ENCODE data around the gene CELF1.
A peak's percentile ranks its signal among the peaks of the same experiment; 100 is the strongest.

Gene CELF1

GRCh38 chr11:47552566-47553405 lies at the start of gene CELF1:
Gene CELF1 (minus strand): TSS chr11:47553132. CDS start chr11:47499523, 53,609 bp downstream.
- peak; percentile 41 to 92 (median 84) for DNase-seq

- no peak for DNase-seq
Observed at GRCh38 chr11:47599902-47600301, 47.0 kb upstream of the CELF1 start.

- DNase-seq = no peak
Observed at GRCh38 chr11:47595967-47596366, 43.0 kb upstream of the CELF1 start.

- peak in 10 of 56 donors; percentile 9 to 52 (median 36) for DNase-seq
Observed at GRCh38 chr11:47595029-47595428, 42.1 kb upstream of the CELF1 start.

- no peak for DNase-seq
Observed at GRCh38 chr11:47593934-47594855, 41.3 kb upstream of the CELF1 start, which contains the start of gene C1QTNF4. Gene C1QTNF4 (minus strand): TSS chr11:47594411. CDS start chr11:47590810, 3,601 bp downstream.

- no peak for DNase-seq
Observed at GRCh38 chr11:47593492-47593933, 40.6 kb upstream of the CELF1 start.

- no peak for DNase-seq
Observed at GRCh38 chr11:47592970-47593369, 40.0 kb upstream of the CELF1 start.

- no peak for DNase-seq
Observed at GRCh38 chr11:47592251-47592650, 39.3 kb upstream of the CELF1 start.

- DNase-seq = no peak
Observed at GRCh38 chr11:47591764-47592163, 38.8 kb upstream of the CELF1 start.

GRCh38 chr11:47589977-47590861 lies 37.3 kb upstream of the CELF1 start:
- DNase-seq = no peak

- no peak for DNase-seq
Observed at GRCh38 chr11:47589584-47589976, 36.6 kb upstream of the CELF1 start.

- DNase-seq = no peak
Observed at GRCh38 chr11:47589118-47589517, 36.2 kb upstream of the CELF1 start.

GRCh38 chr11:47587723-47588326 lies 34.9 kb upstream of the CELF1 start:
- DNase-seq = peak in 15 of 56 donors; percentile 20 to 61 (median 36)

- DNase-seq = peak in 1 of 56 donors; percentile 34
Observed at GRCh38 chr11:47587039-47587716, 34.2 kb upstream of the CELF1 start.

GRCh38 chr11:47586098-47586855 lies 33.3 kb upstream of the CELF1 start, which contains the start of gene FAM180B:
Gene FAM180B (plus strand): TSS chr11:47586678. CDS start chr11:47586769, 91 bp downstream.
- DNase-seq = peak in 6 of 56 donors; percentile 24 to 36 (median 32)

- DNase-seq = peak in 1 of 56 donors; percentile 21
Observed at GRCh38 chr11:47583844-47584243, 30.9 kb upstream of the CELF1 start.

- DNase-seq = peak; percentile 59 to 95 (median 88)
Observed at GRCh38 chr11:47578524-47579494, 25.9 kb upstream of the CELF1 start, which contains the start of the genes KBTBD4 and NDUFS3. Gene KBTBD4 (minus strand): TSS chr11:47578970. CDS start chr11:47578951, 19 bp downstream. Gene NDUFS3 (plus strand): TSS chr11:47579074. CDS start chr11:47579092, 18 bp downstream.
